ENCODE measurements around the gene FCHSD2. TPM values are rescaled to one million over a fixed set of nuclear protein-coding genes. Genes with fewer than 3 reads are reported as not detected.

Gene FCHSD2
- total RNA-seq, 2 donors from 2014 or later = 12.1 to 20.9 TPM

GRCh38 chr11:72842653-72843330 lies 299.3 kb downstream of the FCHSD2 start:
- TF ChIP-seq, protein P1, sequence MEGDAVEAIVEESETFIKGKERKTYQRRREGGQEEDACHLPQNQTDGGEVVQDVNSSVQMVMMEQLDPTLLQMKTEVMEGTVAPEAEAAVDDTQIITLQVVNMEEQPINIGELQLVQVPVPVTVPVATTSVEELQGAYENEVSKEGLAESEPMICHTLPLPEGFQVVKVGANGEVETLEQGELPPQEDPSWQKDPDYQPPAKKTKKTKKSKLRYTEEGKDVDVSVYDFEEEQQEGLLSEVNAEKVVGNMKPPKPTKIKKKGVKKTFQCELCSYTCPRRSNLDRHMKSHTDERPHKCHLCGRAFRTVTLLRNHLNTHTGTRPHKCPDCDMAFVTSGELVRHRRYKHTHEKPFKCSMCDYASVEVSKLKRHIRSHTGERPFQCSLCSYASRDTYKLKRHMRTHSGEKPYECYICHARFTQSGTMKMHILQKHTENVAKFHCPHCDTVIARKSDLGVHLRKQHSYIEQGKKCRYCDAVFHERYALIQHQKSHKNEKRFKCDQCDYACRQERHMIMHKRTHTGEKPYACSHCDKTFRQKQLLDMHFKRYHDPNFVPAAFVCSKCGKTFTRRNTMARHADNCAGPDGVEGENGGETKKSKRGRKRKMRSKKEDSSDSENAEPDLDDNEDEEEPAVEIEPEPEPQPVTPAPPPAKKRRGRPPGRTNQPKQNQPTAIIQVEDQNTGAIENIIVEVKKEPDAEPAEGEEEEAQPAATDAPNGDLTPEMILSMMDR (IDR thresholded peaks at IDR 0.05) = no peak
- H3K9ac ChIP-seq (ENCODE audit: low read depth in 2 of 2, low read length in 2 of 2) = no peak overlapping the region
- H3K4me1 ChIP-seq = no peaks in the 10 kb centered on the region
- H3K9me3 ChIP-seq = no peaks in the 10 kb centered on the region
- no peak overlapping the region for H3K27ac ChIP-seq
- no peaks in the 10 kb centered on the region for H3K27me3 ChIP-seq
- intact Hi-C loops (cut with DNase I) = no loop called here
- no peaks in the 10 kb centered on the region for H3K36me3 ChIP-seq
- H3K4me3 ChIP-seq = no peak overlapping the region
- DNase-seq = no peak

- Histone ChIP-seq H3K4me1 (no peaks in the 10 kb centered on the region), H3K27ac (no peak overlapping the region), H3K27me3 (no peaks in the 10 kb centered on the region), H3K36me3 (no peaks in the 10 kb centered on the region), H3K9me3 (no peaks in the 10 kb centered on the region), H3K4me3 (no peak overlapping the region), H3K9ac (ENCODE audit: low read depth in 2 of 2, low read length in 2 of 2) (no peak overlapping the region)
- TF ChIP-seq, protein P1 (IDR thresholded peaks at IDR 0.05) = no peak
- intact Hi-C loops (cut with DNase I) = no loop called here
- no peak for DNase-seq
These were observed 300.0 kb downstream of the FCHSD2 start for GRCh38 chr11:72842126-72842525.

- no peak overlapping the region for H3K27ac ChIP-seq
- intact Hi-C loops (cut with DNase I) = no loop called here
- H3K9me3 ChIP-seq = no peaks in the 10 kb centered on the region
- H3K9ac ChIP-seq (ENCODE audit: low read depth in 2 of 2, low read length in 2 of 2) = no peak overlapping the region
- DNase-seq = no peak
- no peaks in the 10 kb centered on the region for H3K27me3 ChIP-seq
- H3K4me1 ChIP-seq = no peaks in the 10 kb centered on the region
- H3K4me3 ChIP-seq = no peak overlapping the region
- H3K36me3 ChIP-seq = no peaks in the 10 kb centered on the region
- TF ChIP-seq, protein P1 (IDR thresholded peaks at IDR 0.05) = no peak
These were observed 300.7 kb downstream of the FCHSD2 start for GRCh38 chr11:72841397-72841796.

GRCh38 chr11:72840780-72841179 lies 301.3 kb downstream of the FCHSD2 start:
- H3K4me1 ChIP-seq = no peaks in the 10 kb centered on the region
- H3K4me3 ChIP-seq = no peak overlapping the region
- no peaks in the 10 kb centered on the region for H3K27me3 ChIP-seq
- no peak overlapping the region for H3K9ac ChIP-seq (ENCODE audit: low read depth in 2 of 2, low read length in 2 of 2)
- DNase-seq = no peak
- intact Hi-C loops (cut with DNase I) = no loop called here
- H3K9me3 ChIP-seq = no peaks in the 10 kb centered on the region
- no peaks in the 10 kb centered on the region for H3K36me3 ChIP-seq
- TF ChIP-seq, protein P1 (IDR thresholded peaks at IDR 0.05) = no peak
- H3K27ac ChIP-seq = no peak overlapping the region

DNA sequence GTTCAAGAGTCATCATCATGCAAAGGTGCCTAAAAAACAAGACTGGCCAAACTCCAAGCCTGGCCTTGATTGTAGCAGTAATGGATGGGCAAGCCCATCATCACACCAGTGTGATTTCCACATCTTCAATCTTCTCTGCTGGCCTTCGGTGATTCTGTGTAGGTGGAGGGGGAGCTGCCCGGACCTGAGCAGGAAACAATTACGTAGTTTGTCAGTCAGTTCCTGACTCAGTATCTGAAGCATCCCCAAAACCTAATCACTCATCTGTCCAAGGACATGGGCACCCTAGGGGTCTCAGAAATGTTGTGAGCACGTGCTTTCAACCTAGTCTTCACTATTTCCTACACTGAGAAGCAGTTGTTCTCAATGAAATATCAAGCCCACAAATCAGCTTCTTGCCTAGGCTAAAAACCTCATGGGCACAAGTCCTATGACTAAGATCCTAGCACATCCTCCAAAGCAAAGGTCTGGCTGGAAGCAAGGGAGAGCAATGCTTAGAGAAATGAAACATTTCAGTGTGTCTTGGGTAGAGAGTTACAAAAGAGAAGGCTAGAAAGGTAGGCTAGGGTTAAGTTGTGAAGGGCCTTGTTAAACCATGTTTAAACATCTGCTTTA lies 303.3 kb downstream of the FCHSD2 start:
- H3K36me3 ChIP-seq = no peaks in the 10 kb centered on the region
- no peaks in the 10 kb centered on the region for H3K4me1 ChIP-seq
- no peak overlapping the region for H3K4me3 ChIP-seq
- H3K9ac ChIP-seq (ENCODE audit: low read depth in 2 of 2, low read length in 2 of 2) = no peak overlapping the region
- TF ChIP-seq, protein P1 (IDR thresholded peaks at IDR 0.05) = no peak
- intact Hi-C loops (cut with DNase I) = loop anchor here (5.0 kb wide), 1 partner anchor 404 kb away; no protein-coding TSS in a partner anchor
- no peak for DNase-seq
- H3K9me3 ChIP-seq = no peaks in the 10 kb centered on the region
- no peaks in the 10 kb centered on the region for H3K27me3 ChIP-seq
- H3K27ac ChIP-seq = no peak overlapping the region

Measured in colonic mucosa (tissue), 4 donors.